Endothelial cell of umbilical vein (primary cell): ENCODE measurements around the gene FGF3. TPM values are rescaled to one million over a fixed set of nuclear protein-coding genes. Genes with fewer than 3 reads are reported as not detected.

Experiments used
- BruUV-seq: library from RNA; stranded (reverse); fragments of 400-500 nt; replicated peaks from 2 replicates; lab custom pipeline; 2021; lab: Mats Ljungman, UMichigan
- CTCF ChIA-PET: fragments of 300-600, 350-600 bp; sonication (Branson Sonifier 250); formaldehyde crosslinking; loops from one replicate; lab custom pipeline; 2021; ENCODE audit warnings: antibody characterized with exemption, inconsistent platforms; lab: Charles Lee
- POLR2A ChIA-PET: fragments of 300-600, 350-600 bp; sonication (Branson Sonifier 250); formaldehyde crosslinking; loops from one replicate; lab custom pipeline; 2021; ENCODE audit warnings: antibody characterized with exemption, inconsistent platforms; lab: Charles Lee
- DNase-seq: peaks from one replicate; pipeline ENCODE4 v3.0.0-alpha.2; 2011; ENCODE audit warnings: low read depth, low spot score
- FAIRE-seq: peaks from 2 replicates; lab custom pipeline; 2011; peaks lifted over from hg19 to GRCh38; lab: Jason Lieb, UNC
- H2AFZ ChIP-seq: 2 replicates; pipeline ENCODE4 v1.6.0; 2012; ENCODE audit warnings: low read depth, low read length, control low read depth, inconsistent platforms
- H3K27ac ChIP-seq: 2 replicates; pipeline ENCODE4 v1.5.1; 2011; ENCODE audit warnings: low read depth, mild to moderate bottlenecking, control low read depth, low read length, moderate library complexity; ENCODE audit not compliant: insufficient read depth
- H3K27me3 ChIP-seq, 2 experiments: 2 replicates each; pipeline versions ENCODE4 v1.6.0 to v1.6.1; 2011; ENCODE audit warnings: low read length in 2 of 2, mixed read lengths in 1 of 2; ENCODE audit not compliant: control insufficient read depth in 2 of 2, insufficient read depth in 2 of 2
- H3K36me3 ChIP-seq, 2 experiments: 2 replicates in 1 of 2; 3 replicates in 1 of 2; pipeline ENCODE4 v1.5.1; 2011; ENCODE audit warnings: low read length in 2 of 2, mild to moderate bottlenecking in 1 of 2, moderate library complexity in 1 of 2; ENCODE audit not compliant: control insufficient read depth in 2 of 2, insufficient read depth in 2 of 2; ENCODE audit errors: extremely low read depth in 1 of 2
- H3K4me1 ChIP-seq: 3 replicates; pipeline ENCODE4 v1.5.1; 2011; ENCODE audit warnings: mild to moderate bottlenecking, low read length; ENCODE audit not compliant: control insufficient read depth, insufficient read depth; ENCODE audit errors: extremely low read depth
- H3K4me2 ChIP-seq: 2 replicates; pipeline ENCODE4 v1.6.1; 2011; ENCODE audit warnings: low read length, control low read depth, mixed read lengths; ENCODE audit not compliant: insufficient read depth
- H3K4me3 ChIP-seq, 3 experiments: fragments of 200-600 bp in 1 of 3; sonication (generic), shearing (Covaris generic) in 1 of 3; replicated peaks in 1 of 3; 2 replicates each; pipeline ENCODE4 v1.5.1; 2011 to 2016; ENCODE audit warnings: control low read depth in 3 of 3, low read length in 3 of 3, mild to moderate bottlenecking in 2 of 3, inconsistent platforms in 1 of 3, low read depth in 1 of 3, moderate library complexity in 1 of 3; ENCODE audit not compliant: insufficient read depth in 1 of 3
- H3K79me2 ChIP-seq: 2 replicates; pipeline ENCODE4 v1.6.0; 2012; ENCODE audit warnings: low read length, inconsistent platforms; ENCODE audit not compliant: control insufficient read depth, insufficient read depth
- H3K9ac ChIP-seq: replicated peaks from 2 replicates; pipeline ENCODE3; 2011; ENCODE audit warnings: low read length, control low read depth; ENCODE audit not compliant: insufficient read depth; ENCODE audit errors: extremely low read depth
- H3K9me1 ChIP-seq: replicated peaks from 3 replicates; pipeline ENCODE4 v1.6.0; 2011; ENCODE audit warnings: mild to moderate bottlenecking, low read length; ENCODE audit not compliant: control insufficient read depth, insufficient read depth; ENCODE audit errors: extremely low read depth
- H3K9me3 ChIP-seq: replicated peaks from 2 replicates; pipeline ENCODE4 v1.5.1; 2012; ENCODE audit warnings: low read length, inconsistent platforms; ENCODE audit not compliant: control insufficient read depth, insufficient read depth
- H4K20me1 ChIP-seq: replicated peaks from 2 replicates; pipeline ENCODE3; 2011; ENCODE audit warnings: mild to moderate bottlenecking, low read length; ENCODE audit not compliant: control insufficient read depth, insufficient read depth; ENCODE audit errors: extremely low read depth
- CTCF ChIP-seq, 2 donors: IDR thresholded peaks; 1 replicate in 1 of 2; 2 replicates in 1 of 2; pipeline ENCODE4 v1.5.1; 2011; ENCODE audit warnings: low read length in 2 of 2, mild to moderate bottlenecking in 2 of 2, moderate library complexity in 2 of 2, control low read depth in 1 of 2, inconsistent platforms in 1 of 2, low read depth in 1 of 2; ENCODE audit not compliant: insufficient read depth in 1 of 2; ENCODE audit errors: extremely low read depth in 1 of 2
- EZH2 ChIP-seq: IDR thresholded peaks from 2 replicates; pipeline ENCODE4 v1.6.1; 2012; ENCODE audit warnings: borderline replicate concordance, low read depth, mild to moderate bottlenecking, moderate library complexity, low read length, inconsistent platforms; ENCODE audit not compliant: severe bottlenecking
- FOS ChIP-seq: IDR thresholded peaks from 2 replicates; pipeline ENCODE4 v1.6.1; 2011; ENCODE audit warnings: mild to moderate bottlenecking, low read length, moderate library complexity, borderline replicate concordance; ENCODE audit not compliant: insufficient read depth
- GATA2 ChIP-seq: IDR thresholded peaks from 2 replicates; pipeline ENCODE4 v1.7.0; 2011; ENCODE audit warnings: low read depth, mild to moderate bottlenecking, moderate library complexity, mixed read lengths, low read length; ENCODE audit not compliant: insufficient read length, insufficient read depth
- JUN ChIP-seq: IDR thresholded peaks from 2 replicates; pipeline ENCODE4 v1.6.1; 2011; ENCODE audit warnings: borderline replicate concordance, low read depth; ENCODE audit not compliant: insufficient read length, insufficient read depth
- MAX ChIP-seq: IDR thresholded peaks from 2 replicates; pipeline ENCODE4 v1.6.1; 2011; ENCODE audit not compliant: insufficient read depth, insufficient read length
- MYC ChIP-seq: IDR thresholded peaks from one replicate; pipeline ENCODE4 v1.6.1; 2011; ENCODE audit warnings: mild to moderate bottlenecking, low read depth, low read length
- POLR2A ChIP-seq: IDR thresholded peaks from 2 replicates; pipeline ENCODE4 v1.6.1; 2012; ENCODE audit warnings: low read depth, mild to moderate bottlenecking, control low read depth, low read length
- POLR2AphosphoS5 ChIP-seq: IDR thresholded peaks from 2 replicates; pipeline ENCODE4 v1.6.1; 2012; ENCODE audit warnings: low read depth, mild to moderate bottlenecking, control low read depth, low read length, moderate library complexity; ENCODE audit not compliant: insufficient read depth
- dilution Hi-C: fragments of 300-500 bp; cut with MboI; formaldehyde crosslinking; loops from one replicate; pipeline ENCODE4 v1.15.0; 2019; ENCODE audit warnings: low sequenced_read_pairs; ENCODE audit not compliant: extremely low pct_ligation_motif_present
- intact Hi-C: fragments of 100-400 bp; cut with micrococcal nuclease; formaldehyde crosslinking; loops from one replicate; pipeline ENCODE4 v1.10.0; 2022
- polyA plus RNA-seq, 4 experiments: library from polyadenylated mRNA; depleted of rRNA in 3 of 4; stranded (reverse) in 3 of 4; unstranded in 1 of 4; fragments of >200 nt; gene quantifications; 2 replicates each; pipeline versions ENCODE4 v1.2.1 to v1.2.3, GENCODE V29; 2011 to 2012; ENCODE audit warnings: missing spikeins in 1 of 4
- total RNA-seq: library from RNA; stranded (reverse); gene quantifications from 2 replicates; pipeline ENCODE4 v1.2.3, GENCODE V29; 2021

FGF3 gene
- total and polyA plus RNA-seq, 2 donors (not counting 3 experiments of a cell fraction or from before 2014, with no cell fraction given): not detected

GRCh38 chr11:69787457-69787856, 31.8 kb downstream of the FGF3 start:
- Histone ChIP-seq H4K20me1 (no peaks in the 10 kb centered on the region), H2AFZ (no peak overlapping the region), H3K27ac (no peak overlapping the region), H3K36me3 (no peaks in the 10 kb centered on the region), H3K4me3 (no peak overlapping the region), H3K9me3 (no peaks in the 10 kb centered on the region), H3K27me3 (peaks cover 0 to 2% of the 10 kb centered on the region in 2 experiments), H3K4me1 (no peaks in the 10 kb centered on the region), H3K79me2 (no peaks in the 10 kb centered on the region), H3K9ac (no peak overlapping the region), H3K4me2 (no peak overlapping the region), H3K9me1 (no peaks in the 10 kb centered on the region)
- DNase-seq: no peak
- dilution Hi-C loops: no loop called here
- ChIA-PET POLR2A (no interaction called here), CTCF (no interaction called here)
- TF ChIP-seq POLR2A (no peak), EZH2 (no peak), POLR2AphosphoS5 (no peak), GATA2 (no peak), JUN (no peak), CTCF (IDR thresholded peaks at IDR 0.05; ENCODE audit: extremely low read depth in 1 of 2, insufficient read depth in 1 of 2, low read depth in 1 of 2, low read length in 2 of 2) (no peak), FOS (no peak), MAX (no peak), MYC (no peak)
- FAIRE-seq: no peak
- intact Hi-C loops: no loop called here
- no TSS peak for BruUV-seq
